ENCODE data around the gene ARVCF. TPM values are rescaled to one million over a fixed set of nuclear protein-coding genes. Genes with fewer than 3 reads are reported as not detected.

Gene ARVCF
- total and polyA plus RNA-seq, 9 of the 15 experiments (the other 6 are each of a cell fraction or from before 2014, with no cell fraction given), result 0.03 to 97.4 (median 15.6) TPM

- TF ChIP-seq RBFOX2 (IDR thresholded peaks at IDR 0.05; ENCODE audit: low read depth, low read length) (0 out of 2 replicates have a peak, but pooled peaks have one; percentile 27), DACH1 (IDR thresholded peaks at IDR 0.05; ENCODE audit: partially characterized antibody) (no peak), ZNF79 (CRISPR knock-in tag; IDR thresholded peaks at IDR 0.05; ENCODE audit: low read depth) (no peak), U2AF2 (optimal IDR thresholded peaks at IDR 0.05; ENCODE audit: low read depth, low read length) (no peak), ZNF436 (CRISPR knock-in tag; IDR thresholded peaks at IDR 0.05) (no peak), SRSF9 (IDR thresholded peaks at IDR 0.05; ENCODE audit: borderline replicate concordance, low read depth, low read length) (no peak)
These were observed 39.5 kb upstream of the ARVCF start (continued) for GRCh38 chr22:20056161-20056560.

GRCh38 chr22:20055654-20056053, 39.0 kb upstream of the ARVCF start:
- Histone ChIP-seq H3K4me3 (no peak overlapping the region), H2AFZ (ENCODE audit: low read depth, low read length) (no peak overlapping the region), H3K4me2 (ENCODE audit: insufficient read depth, low read length) (no peak overlapping the region), H3K4me1 (replicated peaks in 1 of 2; ENCODE audit: control insufficient read depth in 2 of 2, insufficient read depth in 2 of 2, low read length in 2 of 2) (peaks cover 28 to 78% of the 10 kb centered on the region in 2 experiments), H3K9me3 (replicated peaks; ENCODE audit: control insufficient read depth, insufficient read depth, low read depth, low read length) (no peaks in the 10 kb centered on the region), H3K79me2 (ENCODE audit: control insufficient read depth, insufficient read depth, low read length) (peaks cover 8% of the 10 kb centered on the region; the same call in 2 of the 3 replicates), H3K27me3 (ENCODE audit: control insufficient read depth in 2 of 2, insufficient read depth in 2 of 2, low read length in 2 of 2) (no peaks in the 10 kb centered on the region), H3K9me1 (ENCODE audit: control insufficient read depth, insufficient read depth, low read length) (peaks cover 21% of the 10 kb centered on the region), H3K36me3 (ENCODE audit: control insufficient read depth, insufficient read depth, low read length) (peaks cover 75% of the 10 kb centered on the region; the same call in 2 of the 3 replicates), H4K20me1 (replicated peaks; ENCODE audit: control insufficient read depth, insufficient read depth, low read length) (peaks cover 6% of the 10 kb centered on the region; the same call in 1 of the 2 replicates), H3K9ac (ENCODE audit: insufficient read depth in 1 of 2, low read depth in 2 of 2, low read length in 2 of 2) (peak overlapping the region in 1 of 2 experiments; percentile 46; a peak in 2 of 4 replicates), H3K27ac (ENCODE audit: extremely low read depth, low read depth, low read length) (no peak overlapping the region)
- TF ChIP-seq ZNF408 (CRISPR knock-in tag; IDR thresholded peaks at IDR 0.05; ENCODE audit: low read depth) (0 out of 2 replicates have a peak, but pooled peaks have one; percentile 11), RBFOX2 (IDR thresholded peaks at IDR 0.05; ENCODE audit: low read depth, low read length) (peak; percentile 21; the same call in 1 of the 2 replicates), POLR2G (IDR thresholded peaks at IDR 0.05; ENCODE audit: low read depth, low read length) (peak; percentile 54; the same call in 1 of the 2 replicates), ZNF277 (CRISPR knock-in tag; IDR thresholded peaks at IDR 0.05; ENCODE audit: borderline replicate concordance) (0 out of 2 replicates have a peak, but pooled peaks have one; percentile 25), ADNP (tag; IDR thresholded peaks at IDR 0.05) (no peak), ATF1 (CRISPR knock-in tag; IDR thresholded peaks at IDR 0.05) (0 out of 2 replicates have a peak, but pooled peaks have one; percentile 34), ATF1 (tag; IDR thresholded peaks at IDR 0.05) (no peak), ETS1 (conservative IDR thresholded peaks at IDR 0.05; ENCODE audit: control insufficient read depth, low read depth, low read length) (0 out of 2 replicates have a peak, but pooled peaks have one; percentile 30), RAD51 (IDR thresholded peaks at IDR 0.05; ENCODE audit: borderline replicate concordance, low read depth) (no peak)
- CTCF ChIA-PET (ENCODE audit: low intra/inter-chr PET ratio), result no interaction called here
- FAIRE-seq (no peak), ATAC-seq (no peak), DNase-seq (ENCODE audit: extremely low read depth in 1 of 4, low spot score in 3 of 4) (no peak)
- intact Hi-C loops (cut with micrococcal nuclease), result no loop called here
- WGBS (ENCODE audit: insufficient coverage, low coverage, missing lambda C conversion rate), result 84% methylated on average over 15 of the region's 15 CpGs
- POLR2A ChIA-PET, result interaction anchor here (0.8 to 3.3 kb wide), 4 partner anchors 10 to 42 kb away, joined by 3 to 10 read pairs (median 6); no protein-coding TSS in a partner anchor
- in situ Hi-C loops (cut with MboI), result no loop called here
- no TSS peak for BruUV-seq (replicated peaks)

All from K562 (cell line).